ENCODE data around the gene PITRM1.

PITRM1 gene

GRCh38 chr10:3149918-3150317 lies 22.7 kb downstream of the PITRM1 start:
- CTCF ChIA-PET: no interaction called here

DNA sequence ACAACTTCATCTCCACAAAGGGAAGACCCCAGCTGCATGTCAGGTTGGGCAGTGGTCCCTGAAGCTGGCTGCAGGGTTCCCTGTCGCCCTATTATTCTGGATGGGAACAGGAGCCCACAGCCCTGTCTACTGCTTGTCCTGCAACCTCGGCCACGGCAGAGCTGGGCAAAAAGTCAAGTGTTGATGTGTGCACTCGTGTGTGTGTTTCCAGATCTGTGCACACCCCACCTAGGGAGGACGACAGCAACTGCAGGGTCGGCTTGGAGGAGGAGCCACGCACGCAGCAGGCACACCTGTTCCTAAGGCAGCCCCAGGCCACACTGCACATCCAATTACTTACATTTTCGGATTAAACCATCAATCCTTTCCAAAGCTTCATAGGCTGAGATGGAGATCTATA lies 23.6 kb downstream of the PITRM1 start:
- no peak overlapping the region for H3K27ac ChIP-seq
- no peak for DNase-seq (ENCODE audit: low spot score)
- POLR2A ChIA-PET (ENCODE audit: low non-redundant PET): no interaction called here
- CTCF ChIA-PET: no interaction called here
- no peak for TF ChIP-seq CTCF (conservative IDR thresholded peaks at IDR 0.05; ENCODE audit: low read depth)

More at GRCh38 chr10:3149918-3150317, 22.7 kb downstream of the PITRM1 start:
- no peak for DNase-seq (ENCODE audit: low spot score)
- TF ChIP-seq CTCF (conservative IDR thresholded peaks at IDR 0.05; ENCODE audit: low read depth): no peak
- no peak overlapping the region for H3K27ac ChIP-seq
- POLR2A ChIA-PET (ENCODE audit: low non-redundant PET): no interaction called here

GRCh38 chr10:3148041-3148440 lies 24.5 kb downstream of the PITRM1 start:
- no peak for DNase-seq (ENCODE audit: low spot score)
- no peak for TF ChIP-seq CTCF (conservative IDR thresholded peaks at IDR 0.05; ENCODE audit: low read depth)
- CTCF ChIA-PET: no interaction called here
- POLR2A ChIA-PET (ENCODE audit: low non-redundant PET): no interaction called here
- no peak overlapping the region for H3K27ac ChIP-seq

DNA sequence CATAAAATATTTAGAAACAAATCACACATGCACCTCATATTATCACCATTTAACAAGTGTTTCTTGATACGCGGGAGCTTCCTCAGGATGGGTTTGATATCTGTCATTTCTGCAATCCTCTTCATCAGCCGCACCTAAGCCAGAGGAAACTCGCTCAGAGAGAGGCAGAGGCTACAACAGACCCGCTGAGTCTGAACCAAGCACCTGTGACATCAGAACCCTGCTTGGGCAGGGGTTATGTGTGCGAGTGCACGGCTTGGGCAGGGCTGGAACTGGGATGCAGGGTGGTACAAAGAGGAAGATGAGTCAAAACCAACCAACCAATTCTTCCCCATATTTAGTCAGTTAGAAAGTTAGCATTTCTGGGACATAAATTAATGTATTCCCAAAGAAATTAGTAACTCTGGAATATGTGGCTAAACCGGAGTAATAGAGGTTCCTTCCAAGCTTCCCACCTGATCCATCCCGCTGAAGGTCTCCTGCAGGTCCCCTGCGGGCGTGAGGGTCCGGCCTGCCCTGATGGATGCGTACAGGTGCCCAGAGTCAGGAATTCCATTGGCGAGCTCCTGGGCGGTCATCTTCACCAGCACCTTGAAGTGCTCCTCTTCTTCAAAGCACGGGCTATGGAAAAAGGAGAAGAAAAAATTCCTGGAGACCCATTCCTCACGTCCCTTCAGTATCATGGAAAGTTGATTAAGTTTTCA lies 25.3 kb downstream of the PITRM1 start:
- no peak overlapping the region for H3K27ac ChIP-seq
- POLR2A ChIA-PET (ENCODE audit: low non-redundant PET): no interaction called here
- no peak for DNase-seq (ENCODE audit: low spot score)
- CTCF ChIA-PET: no interaction called here
- no peak for TF ChIP-seq CTCF (conservative IDR thresholded peaks at IDR 0.05; ENCODE audit: low read depth)

GRCh38 chr10:3146289-3146688 lies 26.3 kb downstream of the PITRM1 start:
- POLR2A ChIA-PET (ENCODE audit: low non-redundant PET): no interaction called here
- no peak for DNase-seq (ENCODE audit: low spot score)
- H3K27ac ChIP-seq: no peak overlapping the region
- CTCF ChIA-PET: no interaction called here
- no peak for TF ChIP-seq CTCF (conservative IDR thresholded peaks at IDR 0.05; ENCODE audit: low read depth)

GRCh38 chr10:3145366-3145765 lies 27.2 kb downstream of the PITRM1 start:
- no peak for DNase-seq (ENCODE audit: low spot score)
- TF ChIP-seq CTCF (conservative IDR thresholded peaks at IDR 0.05; ENCODE audit: low read depth): no peak
- ChIA-PET CTCF (no interaction called here), POLR2A (ENCODE audit: low non-redundant PET) (no interaction called here)
- no peak overlapping the region for H3K27ac ChIP-seq

Measured in RWPE1 (cell line).